GM12878 (cell line): ENCODE data around the gene IRF6. TPM values are rescaled to one million over a fixed set of nuclear protein-coding genes. Genes with fewer than 3 reads are reported as not detected.

ENCODE experiments used
- ATAC-seq: fragments of 200-7000 bp; cut with Tn5 transposase; 3 replicates; pipeline ENCODE4 v1.9.1; 2020; ENCODE audit warnings: mild to moderate bottlenecking, moderate library complexity
- BruUV-seq: library from RNA; stranded (reverse); fragments of 400-500 nt; replicated peaks from 2 replicates; lab custom pipeline; 2021; lab: Mats Ljungman, UMichigan
- CTCF ChIA-PET: fragments of 300-600 bp; sonication (Branson Sonifier 250); formaldehyde crosslinking; extraction: SDS; loops from one replicate; lab custom pipeline; 2021; ENCODE audit warnings: inconsistent platforms; lab: Yijun Ruan, JAX
- POLR2A ChIA-PET: fragments of 350-600 bp; formaldehyde crosslinking; extraction: SDS; loops from one replicate; lab custom pipeline; 2021; ENCODE audit warnings: inconsistent platforms; lab: Charles Lee
- RAD21 ChIA-PET: fragments of 300-600 bp; sonication (Branson Sonifier 250); formaldehyde crosslinking; loops from one replicate; lab custom pipeline; 2023; ENCODE audit warnings: antibody characterized with exemption; ENCODE audit not compliant: unreplicated experiment; lab: Charles Lee
- SMC1A ChIA-PET: fragments of 300-600 bp; sonication (Branson Sonifier 250); formaldehyde crosslinking; loops from one replicate; lab custom pipeline; 2023; ENCODE audit not compliant: unreplicated experiment, uncharacterized antibody; lab: Charles Lee
- DNase-seq: peaks from one replicate; pipeline ENCODE4 v3.0.0-alpha.2; 2011; ENCODE audit warnings: low read depth, low spot score
- FAIRE-seq: peaks from 3 replicates; lab custom pipeline; 2011; peaks lifted over from hg19 to GRCh38; lab: Jason Lieb, UNC
- H2AFZ ChIP-seq: 2 replicates; pipeline ENCODE4 v1.6.0; 2011; ENCODE audit warnings: low read depth, low read length, control low read depth; ENCODE audit not compliant: control insufficient read depth
- H3K27ac ChIP-seq: 2 replicates; pipeline ENCODE4 v1.5.1; 2011; ENCODE audit warnings: control low read depth; ENCODE audit not compliant: control insufficient read depth, insufficient read depth
- H3K27me3 ChIP-seq, 2 experiments: replicated peaks in 1 of 2; 2 replicates each; pipeline versions ENCODE4 v1.6.0 to v1.6.1; 2011; ENCODE audit warnings: low read length in 1 of 2; ENCODE audit not compliant: control insufficient read depth in 2 of 2, insufficient read depth in 2 of 2
- H3K36me3 ChIP-seq, 2 experiments: 2 replicates each; pipeline ENCODE4 v1.5.1; 2011; ENCODE audit warnings: low read length in 1 of 2; ENCODE audit not compliant: control insufficient read depth in 2 of 2, insufficient read depth in 2 of 2
- H3K4me1 ChIP-seq: 2 replicates; pipeline ENCODE4 v1.6.1; 2011; ENCODE audit warnings: mild to moderate bottlenecking, low read length, moderate library complexity, mixed read lengths; ENCODE audit not compliant: control insufficient read depth, insufficient read depth
- H3K4me2 ChIP-seq: 2 replicates; pipeline ENCODE4 v1.6.0; 2011; ENCODE audit warnings: control low read depth; ENCODE audit not compliant: control insufficient read depth, insufficient read depth
- H3K4me3 ChIP-seq: fragments of 200-600 bp; sonication (generic); 2 replicates; pipeline ENCODE4 v1.5.1; 2016
- H3K79me2 ChIP-seq: 2 replicates; pipeline ENCODE4 v1.6.0; 2011; ENCODE audit warnings: low read length; ENCODE audit not compliant: control insufficient read depth, insufficient read depth
- H3K9ac ChIP-seq: 2 replicates; pipeline ENCODE4 v1.8.0; 2011; ENCODE audit warnings: low read length, control low read depth, mixed read lengths; ENCODE audit not compliant: control insufficient read depth, insufficient read depth
- H3K9me3 ChIP-seq: replicated peaks from 3 replicates; pipeline ENCODE4 v1.5.1; 2011; ENCODE audit warnings: mild to moderate bottlenecking, low read length; ENCODE audit not compliant: control insufficient read depth, insufficient read depth
- H4K20me1 ChIP-seq: 2 replicates; pipeline ENCODE4 v1.6.0; 2011; ENCODE audit not compliant: control insufficient read depth, insufficient read depth
- MLLT1 ChIP-seq: fragments of 450-650 bp; IDR thresholded peaks from 2 replicates; pipeline ENCODE4 v1.6.1; 2016; ENCODE audit warnings: mild to moderate bottlenecking
- MTA3 ChIP-seq: IDR thresholded peaks from 2 replicates; pipeline ENCODE4 v1.6.1; 2012; ENCODE audit warnings: low read length, inconsistent platforms, borderline replicate concordance
- MYC ChIP-seq: IDR thresholded peaks from 2 replicates; pipeline ENCODE4 v1.6.1; 2011; ENCODE audit warnings: mild to moderate bottlenecking, low read length, moderate library complexity, inconsistent platforms; ENCODE audit not compliant: insufficient read depth, insufficient replicate concordance, insufficient read length, severe bottlenecking
- RAD51 ChIP-seq: fragments of 450-650 bp; IDR thresholded peaks from 2 replicates; pipeline ENCODE4 v1.6.1; 2016; ENCODE audit warnings: moderate library complexity, mild to moderate bottlenecking, inconsistent platforms
- RBBP5 ChIP-seq: fragments of 200-600 bp; sonication (generic); conservative IDR thresholded peaks from 2 replicates; pipeline ENCODE4 v1.6.1; 2016
- TARDBP ChIP-seq: IDR thresholded peaks from 2 replicates; pipeline ENCODE4 v1.6.1; 2016; ENCODE audit warnings: borderline replicate concordance
- TCF7 ChIP-seq: IDR thresholded peaks from 2 replicates; pipeline ENCODE4 v1.6.1; 2014; ENCODE audit warnings: antibody characterized with exemption, borderline replicate concordance
- WGBS: methylation state at CpG from one replicate; pipeline ENCODE4 v1.1.6; 2016; ENCODE audit warnings: low lambda C conversion rate; ENCODE audit not compliant: insufficient replicate concordance, insufficient coverage; ENCODE audit errors: missing lambda C conversion rate; 5-methylcytosine and 5-hydroxymethylcytosine counted together
- in situ Hi-C: fragments of 300-500 bp; cut with MboI; formaldehyde crosslinking; loops from 9 replicates; pipeline ENCODE4 v1.14.3; 2018; ENCODE audit warnings: mixed read lengths
- intact Hi-C: fragments of 100-400 bp; cut with micrococcal nuclease; formaldehyde crosslinking; loops from one replicate; pipeline ENCODE4 v1.14.2; 2022; ENCODE audit not compliant: unreplicated experiment
- polyA plus RNA-seq, 11 experiments: library from polyadenylated mRNA; depleted of rRNA in 4 of 11; unstranded in 6 of 11; stranded (reverse) in 5 of 11; fragments of >200 nt; fragmentation: Nextera tagmentation in 4 of 11; fragmentation: Illumina TruSeq in 1 of 11; extraction: Ambion mirVana in 4 of 11; extraction: Trizol in 1 of 11; gene quantifications; 1 replicate in 1 of 11; 2 replicates in 10 of 11; pipeline versions ENCODE4 v1.2.1 to v1.2.3, GENCODE V29; 2011 to 2016; ENCODE audit warnings: inconsistent platforms in 2 of 11, missing spikeins in 2 of 11, low read depth in 1 of 11
- total RNA-seq, 4 experiments: library from RNA; depleted of rRNA in 3 of 4; stranded (reverse); fragments of >200 nt in 3 of 4; fragmentation: Illumina TruSeq in 1 of 4; extraction: Trizol in 1 of 4; gene quantifications; 2 replicates each; pipeline versions ENCODE4 v1.2.1 to v1.2.3, GENCODE V29; 2013 to 2021

Gene IRF6
- total and polyA plus RNA-seq, 10 of the 15 experiments (the other 5 are each of a cell fraction or from before 2014, with no cell fraction given) = 0.04 to 0.50 (median 0.09) TPM; not detected in 1

- peaks cover 55% of the 10 kb centered on the region for H3K4me1 ChIP-seq
- H3K27ac ChIP-seq = no peak overlapping the region
Observed at GRCh38 chr1:209772126-209772525, 33.8 kb downstream of the IRF6 start.

More at GRCh38 chr1:209772126-209772525, 33.8 kb downstream of the IRF6 start:
- FAIRE-seq (no peak), ATAC-seq (no peak), DNase-seq (no peak)
- H3K9ac ChIP-seq = no peak overlapping the region
- ChIA-PET SMC1A (interaction anchor here (1.1 to 3.1 kb wide), 9 partner anchors 8 to 44 kb away, joined by 3 to 12 read pairs (median 6); partner anchors contain the start of gene TRAF3IP3), CTCF (interaction anchor here (1.1 to 7.6 kb wide), 7 partner anchors 12 to 79 kb away, joined by 3 to 56 read pairs (median 4); partner anchors contain the start of gene C1orf74), RAD21 (interaction anchor here (1.0 to 2.2 kb wide), 2 partner anchors 16 to 52 kb away, joined by 3 to 13 read pairs; partner anchors contain the start of gene TRAF3IP3), POLR2A (interaction anchor here (1.0 to 1.2 kb wide), 2 partner anchors 14 to 21 kb away, joined by 3 read pairs; no protein-coding TSS in a partner anchor)
- H3K36me3 ChIP-seq = peaks cover 5 to 17% of the 10 kb centered on the region in 2 experiments; a peak in 3 of 4 replicates
- no peak overlapping the region for H3K4me2 ChIP-seq
- in situ Hi-C loops (no loop called here), intact Hi-C loops (no loop called here)
- no peak overlapping the region for H2AFZ ChIP-seq
- H4K20me1 ChIP-seq = no peaks in the 10 kb centered on the region
- H3K4me3 ChIP-seq = no peak overlapping the region
- peaks cover 16% of the 10 kb centered on the region for H3K79me2 ChIP-seq
- H3K9me3 ChIP-seq = no peaks in the 10 kb centered on the region
- 87% methylated on average over 6 of the region's 6 CpGs for WGBS
- no peaks in the 10 kb centered on the region for H3K27me3 ChIP-seq
- TF ChIP-seq RAD51 (no peak), MTA3 (no peak), RBBP5 (no peak), TCF7 (no peak), MYC (no peak), TARDBP (no peak), MLLT1 (0 out of 2 replicates have a peak, but pooled peaks have one; percentile 27)
- BruUV-seq = no TSS peak
